GM23338 (cell line): ENCODE data around the gene VDAC1.

ENCODE experiments used
- EZH2phosphoT487 ChIP-seq: fragments of 200-600 bp; sonication (generic); IDR thresholded peaks from one replicate; pipeline ENCODE4 v1.8.1; 2018; ENCODE audit warnings: antibody characterized with exemption; ENCODE audit not compliant: unreplicated experiment
- JUNB ChIP-seq: IDR thresholded peaks from one replicate; pipeline ENCODE4 v1.6.1; 2016; ENCODE audit warnings: antibody characterized with exemption; ENCODE audit not compliant: unreplicated experiment
- POLR2AphosphoS5 ChIP-seq: IDR thresholded peaks from 2 replicates; pipeline ENCODE4 v1.6.1; 2016; ENCODE audit warnings: antibody characterized with exemption, low read depth
- TF ChIP-seq, protein P1 (sequence below), 2 experiments: fragments of 200-600 bp in 1 of 2; sonication (generic) in 1 of 2; conservative IDR thresholded peaks; 2 replicates each; pipeline versions ENCODE4 v1.5.1 to v1.6.1; 2016 to 2017; ENCODE audit warnings: antibody characterized with exemption in 2 of 2, low read depth in 2 of 2, mild to moderate bottlenecking in 2 of 2, moderate library complexity in 1 of 2
- TF ChIP-seq, protein P2 (sequence below): IDR thresholded peaks from one replicate; pipeline ENCODE4 v1.6.1; 2018; ENCODE audit warnings: antibody characterized with exemption; ENCODE audit not compliant: unreplicated experiment

DNA sequence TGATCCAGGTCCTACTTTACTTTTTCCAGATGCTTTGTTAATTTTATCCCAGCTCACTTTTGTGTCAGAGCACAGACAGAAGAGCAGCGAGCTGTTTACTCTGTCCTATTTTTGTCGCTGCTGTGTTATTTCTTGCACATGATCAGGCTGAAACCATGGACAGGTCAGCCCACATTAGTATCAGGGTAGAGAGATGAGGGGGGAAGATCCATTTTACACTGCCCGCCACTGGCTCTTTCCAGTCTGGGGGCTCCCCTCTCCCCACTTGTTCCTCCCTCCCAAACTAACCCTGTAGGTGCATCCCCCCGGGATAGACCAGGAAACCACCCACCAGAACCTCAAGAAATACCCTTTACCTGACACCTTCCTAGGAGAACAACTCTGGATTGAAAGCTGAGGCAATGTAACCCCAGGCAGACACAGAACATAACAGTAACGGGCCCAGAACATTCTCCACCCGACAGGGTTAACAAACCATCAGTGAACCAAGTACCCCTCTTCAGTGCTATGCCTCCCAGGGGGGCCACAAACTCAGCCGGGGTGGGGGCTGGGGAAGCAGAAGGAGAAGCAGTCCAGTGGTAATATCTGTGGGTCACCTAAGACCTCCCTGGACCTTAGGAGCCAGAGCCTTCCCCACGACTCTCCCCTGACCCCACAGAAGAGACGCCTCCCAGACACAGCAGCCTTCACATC, 10.3 kb downstream of the VDAC1 start:
- TF ChIP-seq, protein P1, sequence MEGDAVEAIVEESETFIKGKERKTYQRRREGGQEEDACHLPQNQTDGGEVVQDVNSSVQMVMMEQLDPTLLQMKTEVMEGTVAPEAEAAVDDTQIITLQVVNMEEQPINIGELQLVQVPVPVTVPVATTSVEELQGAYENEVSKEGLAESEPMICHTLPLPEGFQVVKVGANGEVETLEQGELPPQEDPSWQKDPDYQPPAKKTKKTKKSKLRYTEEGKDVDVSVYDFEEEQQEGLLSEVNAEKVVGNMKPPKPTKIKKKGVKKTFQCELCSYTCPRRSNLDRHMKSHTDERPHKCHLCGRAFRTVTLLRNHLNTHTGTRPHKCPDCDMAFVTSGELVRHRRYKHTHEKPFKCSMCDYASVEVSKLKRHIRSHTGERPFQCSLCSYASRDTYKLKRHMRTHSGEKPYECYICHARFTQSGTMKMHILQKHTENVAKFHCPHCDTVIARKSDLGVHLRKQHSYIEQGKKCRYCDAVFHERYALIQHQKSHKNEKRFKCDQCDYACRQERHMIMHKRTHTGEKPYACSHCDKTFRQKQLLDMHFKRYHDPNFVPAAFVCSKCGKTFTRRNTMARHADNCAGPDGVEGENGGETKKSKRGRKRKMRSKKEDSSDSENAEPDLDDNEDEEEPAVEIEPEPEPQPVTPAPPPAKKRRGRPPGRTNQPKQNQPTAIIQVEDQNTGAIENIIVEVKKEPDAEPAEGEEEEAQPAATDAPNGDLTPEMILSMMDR (conservative IDR thresholded peaks at IDR 0.05; ENCODE audit: low read depth in 2 of 2) = no peak
- no peak for TF ChIP-seq POLR2AphosphoS5
- no peak for TF ChIP-seq EZH2phosphoT487
- TF ChIP-seq, protein P2, sequence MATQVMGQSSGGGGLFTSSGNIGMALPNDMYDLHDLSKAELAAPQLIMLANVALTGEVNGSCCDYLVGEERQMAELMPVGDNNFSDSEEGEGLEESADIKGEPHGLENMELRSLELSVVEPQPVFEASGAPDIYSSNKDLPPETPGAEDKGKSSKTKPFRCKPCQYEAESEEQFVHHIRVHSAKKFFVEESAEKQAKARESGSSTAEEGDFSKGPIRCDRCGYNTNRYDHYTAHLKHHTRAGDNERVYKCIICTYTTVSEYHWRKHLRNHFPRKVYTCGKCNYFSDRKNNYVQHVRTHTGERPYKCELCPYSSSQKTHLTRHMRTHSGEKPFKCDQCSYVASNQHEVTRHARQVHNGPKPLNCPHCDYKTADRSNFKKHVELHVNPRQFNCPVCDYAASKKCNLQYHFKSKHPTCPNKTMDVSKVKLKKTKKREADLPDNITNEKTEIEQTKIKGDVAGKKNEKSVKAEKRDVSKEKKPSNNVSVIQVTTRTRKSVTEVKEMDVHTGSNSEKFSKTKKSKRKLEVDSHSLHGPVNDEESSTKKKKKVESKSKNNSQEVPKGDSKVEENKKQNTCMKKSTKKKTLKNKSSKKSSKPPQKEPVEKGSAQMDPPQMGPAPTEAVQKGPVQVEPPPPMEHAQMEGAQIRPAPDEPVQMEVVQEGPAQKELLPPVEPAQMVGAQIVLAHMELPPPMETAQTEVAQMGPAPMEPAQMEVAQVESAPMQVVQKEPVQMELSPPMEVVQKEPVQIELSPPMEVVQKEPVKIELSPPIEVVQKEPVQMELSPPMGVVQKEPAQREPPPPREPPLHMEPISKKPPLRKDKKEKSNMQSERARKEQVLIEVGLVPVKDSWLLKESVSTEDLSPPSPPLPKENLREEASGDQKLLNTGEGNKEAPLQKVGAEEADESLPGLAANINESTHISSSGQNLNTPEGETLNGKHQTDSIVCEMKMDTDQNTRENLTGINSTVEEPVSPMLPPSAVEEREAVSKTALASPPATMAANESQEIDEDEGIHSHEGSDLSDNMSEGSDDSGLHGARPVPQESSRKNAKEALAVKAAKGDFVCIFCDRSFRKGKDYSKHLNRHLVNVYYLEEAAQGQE = no peak
- TF ChIP-seq JUNB = no peak
